SK-N-SH treated with all-trans-retinoic acid at 6 μM for 48 hours (cell line): ENCODE data around the gene MCUB.

Experiments
- CSDC2 ChIP-seq: fragments of 250-450 bp; sonication (Bioruptor Pico); IDR thresholded peaks from 2 replicates; pipeline ENCODE4 v1.5.0; 2020; ENCODE audit warnings: mild to moderate bottlenecking, moderate library complexity
- ISL1 ChIP-seq: fragments of 250-450 bp; sonication (Bioruptor Pico); IDR thresholded peaks from 2 replicates; pipeline ENCODE4 v2.1.2; 2022; ENCODE audit warnings: mild to moderate bottlenecking, moderate library complexity
- OSR1 ChIP-seq: fragments of 250-450 bp; sonication (Bioruptor Pico); IDR thresholded peaks from 2 replicates; pipeline ENCODE4 v1.8.0; 2022; ENCODE audit warnings: moderate library complexity, mild to moderate bottlenecking, inconsistent platforms
- PATZ1 ChIP-seq: fragments of 250-450 bp; sonication (Bioruptor Pico); IDR thresholded peaks from 2 replicates; pipeline ENCODE4 v1.8.0; 2020; ENCODE audit warnings: mild to moderate bottlenecking, moderate library complexity, borderline replicate concordance
- PPARA ChIP-seq: fragments of 250-450 bp; sonication (Bioruptor Pico); IDR thresholded peaks from 2 replicates; pipeline ENCODE4 v1.5.0; 2020; ENCODE audit warnings: mild to moderate bottlenecking, borderline replicate concordance
- RARB ChIP-seq: fragments of 250-450 bp; sonication (Bioruptor Pico); IDR thresholded peaks from 2 replicates; pipeline ENCODE4 v1.8.0; 2021; ENCODE audit warnings: mild to moderate bottlenecking, moderate library complexity
- TCF4 ChIP-seq: fragments of 250-450 bp; sonication (Bioruptor Pico); IDR thresholded peaks from 2 replicates; pipeline ENCODE4 v1.8.0; 2021; ENCODE audit warnings: mild to moderate bottlenecking, moderate library complexity, borderline replicate concordance
- TOX ChIP-seq: fragments of 250-450 bp; sonication (Bioruptor Pico); IDR thresholded peaks from 2 replicates; pipeline ENCODE4 v1.8.0; 2021; ENCODE audit warnings: mild to moderate bottlenecking, moderate library complexity, borderline replicate concordance
- TSHZ2 ChIP-seq: fragments of 250-450 bp; sonication (Bioruptor Pico); IDR thresholded peaks from 2 replicates; pipeline ENCODE4 v1.5.0; 2020; ENCODE audit warnings: mild to moderate bottlenecking, moderate library complexity
- ZFP3 ChIP-seq: fragments of 250-450 bp; sonication (Bioruptor Pico); IDR thresholded peaks from 2 replicates; pipeline ENCODE4 v1.5.0; 2020; ENCODE audit warnings: mild to moderate bottlenecking, moderate library complexity
- ZFP30 ChIP-seq: fragments of 450-650 bp; formaldehyde crosslinking; IDR thresholded peaks from 2 replicates; pipeline ENCODE4 v1.5.0; 2022; ENCODE audit warnings: mild to moderate bottlenecking, moderate library complexity
- ZNF565 ChIP-seq: fragments of 450-650 bp; formaldehyde crosslinking; conservative IDR thresholded peaks from 2 replicates; pipeline ENCODE4 v1.5.0; 2020; ENCODE audit warnings: low read depth, mild to moderate bottlenecking, moderate library complexity
- TF ChIP-seq, protein P1 (sequence below): fragments of 250-450 bp; sonication (Bioruptor Pico); IDR thresholded peaks from 2 replicates; pipeline ENCODE4 v1.8.0; 2021; ENCODE audit warnings: low read depth, mild to moderate bottlenecking, moderate library complexity, borderline replicate concordance
- TF ChIP-seq, protein P2 (sequence below): fragments of 250-450 bp; sonication (Bioruptor Pico); IDR thresholded peaks from 2 replicates; pipeline ENCODE4 v1.5.1; 2020; ENCODE audit warnings: low read depth, mild to moderate bottlenecking, moderate library complexity

DNA sequence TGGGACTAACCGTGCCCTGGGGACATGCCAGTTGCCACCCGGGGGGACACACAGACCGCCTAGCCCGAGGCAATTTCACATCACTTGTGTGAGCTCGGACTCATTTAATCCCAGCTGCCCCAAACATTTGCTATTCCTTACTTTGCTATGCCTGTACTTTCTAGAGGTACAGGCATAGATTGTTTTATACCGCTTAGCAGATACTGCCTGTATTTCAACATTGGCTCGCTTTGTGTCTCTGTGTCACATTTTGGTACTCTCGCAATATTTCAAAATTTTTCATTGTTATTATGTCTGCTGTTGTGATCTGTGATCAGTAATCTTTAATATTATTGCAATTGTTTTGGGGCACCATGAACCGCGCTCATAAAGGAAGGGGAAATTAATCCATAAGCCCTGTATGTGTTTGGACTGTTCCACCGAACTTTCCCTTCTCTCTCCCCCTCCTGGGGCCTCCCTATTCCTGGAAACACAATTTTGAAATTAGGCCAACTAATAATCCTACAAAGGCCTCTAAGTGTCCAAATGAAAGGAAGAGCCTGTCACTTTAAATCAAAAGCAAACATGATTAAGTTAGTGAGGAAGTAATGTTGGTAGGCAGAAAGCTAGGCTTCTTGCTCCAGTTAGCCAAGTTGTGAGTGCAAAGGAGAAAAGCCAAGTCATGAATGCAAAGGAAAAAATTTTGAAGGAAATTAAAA lies 143.8 kb downstream of the MCUB start:
- TF ChIP-seq CSDC2 (CRISPR knock-in tag) (no peak), RARB (CRISPR knock-in tag) (no peak), OSR1 (CRISPR knock-in tag) (no peak), ZFP3 (CRISPR knock-in tag) (no peak), TOX (CRISPR knock-in tag) (0 out of 2 replicates have a peak, but pooled peaks have one; percentile 27), PPARA (CRISPR knock-in tag) (no peak), PATZ1 (no peak), TSHZ2 (CRISPR knock-in tag) (no peak; the same call in 1 of the 2 replicates), TCF4 (no peak), ZNF565 (CRISPR knock-in tag) (no peak), ISL1 (CRISPR knock-in tag) (peak; percentile 28; the same call in 1 of the 2 replicates), ZFP30 (CRISPR knock-in tag) (no peak)
- TF ChIP-seq, protein P1, sequence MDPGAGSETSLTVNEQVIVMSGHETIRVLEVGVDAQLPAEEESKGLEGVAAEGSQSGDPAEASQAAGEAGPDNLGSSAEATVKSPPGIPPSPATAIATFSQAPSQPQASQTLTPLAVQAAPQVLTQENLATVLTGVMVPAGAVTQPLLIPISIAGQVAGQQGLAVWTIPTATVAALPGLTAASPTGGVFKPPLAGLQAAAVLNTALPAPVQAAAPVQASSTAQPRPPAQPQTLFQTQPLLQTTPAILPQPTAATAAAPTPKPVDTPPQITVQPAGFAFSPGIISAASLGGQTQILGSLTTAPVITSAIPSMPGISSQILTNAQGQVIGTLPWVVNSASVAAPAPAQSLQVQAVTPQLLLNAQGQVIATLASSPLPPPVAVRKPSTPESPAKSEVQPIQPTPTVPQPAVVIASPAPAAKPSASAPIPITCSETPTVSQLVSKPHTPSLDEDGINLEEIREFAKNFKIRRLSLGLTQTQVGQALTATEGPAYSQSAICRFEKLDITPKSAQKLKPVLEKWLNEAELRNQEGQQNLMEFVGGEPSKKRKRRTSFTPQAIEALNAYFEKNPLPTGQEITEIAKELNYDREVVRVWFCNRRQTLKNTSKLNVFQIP: no peak
- TF ChIP-seq, protein P2, sequence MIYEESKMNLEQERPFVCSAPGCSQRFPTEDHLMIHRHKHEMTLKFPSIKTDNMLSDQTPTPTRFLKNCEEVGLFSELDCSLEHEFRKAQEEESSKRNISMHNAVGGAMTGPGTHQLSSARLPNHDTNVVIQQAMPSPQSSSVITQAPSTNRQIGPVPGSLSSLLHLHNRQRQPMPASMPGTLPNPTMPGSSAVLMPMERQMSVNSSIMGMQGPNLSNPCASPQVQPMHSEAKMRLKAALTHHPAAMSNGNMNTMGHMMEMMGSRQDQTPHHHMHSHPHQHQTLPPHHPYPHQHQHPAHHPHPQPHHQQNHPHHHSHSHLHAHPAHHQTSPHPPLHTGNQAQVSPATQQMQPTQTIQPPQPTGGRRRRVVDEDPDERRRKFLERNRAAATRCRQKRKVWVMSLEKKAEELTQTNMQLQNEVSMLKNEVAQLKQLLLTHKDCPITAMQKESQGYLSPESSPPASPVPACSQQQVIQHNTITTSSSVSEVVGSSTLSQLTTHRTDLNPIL (CRISPR knock-in tag): no peak
